Measurements from ENCODE around the gene EDNRB. TPM values are rescaled to one million over a fixed set of nuclear protein-coding genes. Genes with fewer than 3 reads are reported as not detected.
"Not testable (repeated sequence)": the region's sequence is repeated elsewhere in the genome, so short reads cannot be mapped to it uniquely, and the experiment has no call there.

Gene EDNRB
- polyA plus RNA-seq, 12 donors = 11.4 to 34.3 (median 13.7) TPM; not detected in 1

DNA sequence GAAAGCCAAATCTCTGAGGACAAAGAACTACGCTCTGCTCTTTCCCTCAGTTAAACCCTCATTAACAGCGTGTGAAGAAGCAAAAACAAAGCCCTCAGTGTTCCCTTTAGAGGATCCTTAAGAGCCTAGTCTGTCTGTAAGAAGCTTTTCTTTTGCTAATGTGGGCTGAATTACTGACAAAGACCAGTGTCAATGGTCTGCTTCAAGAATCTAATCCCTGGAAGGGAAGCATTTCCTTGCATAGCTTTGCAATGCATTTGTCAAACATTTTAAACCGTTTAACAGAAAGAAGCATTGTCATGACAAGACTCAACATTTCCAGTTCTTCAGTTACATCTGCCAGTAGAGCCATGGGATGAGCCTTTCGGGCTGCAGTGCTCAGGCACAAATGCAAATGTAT is 64.9 kb downstream of the EDNRB start:
- DNase-seq = no peak

DNA sequence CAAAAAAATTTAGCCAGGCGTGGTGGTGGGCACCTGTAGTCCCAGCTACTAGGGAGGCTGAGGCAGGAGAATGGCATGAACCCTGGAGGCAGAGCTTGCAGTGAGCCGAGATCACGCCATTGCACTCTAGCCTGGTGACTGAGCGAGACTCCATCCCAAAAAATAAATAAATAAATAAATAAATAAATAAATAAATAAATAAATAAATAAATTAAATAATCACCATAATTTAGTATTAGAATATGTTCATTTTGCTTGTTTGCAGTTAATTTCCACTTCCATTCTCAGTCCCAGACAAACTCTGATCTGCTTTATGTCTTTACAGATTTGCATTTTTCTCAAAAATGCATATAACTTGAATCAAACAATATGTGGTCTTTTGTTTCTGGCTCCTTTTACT is 70.6 kb downstream of the EDNRB start:
- DNase-seq = not testable (repeated sequence)

- no peak for DNase-seq
Measured at GRCh38 chr13:77846173-77846572, 72.5 kb downstream of the EDNRB start.

Other genes starting within 250 kb of the EDNRB start
- gene SLAIN1, start 221.1 kb downstream of the EDNRB start, polyA plus RNA-seq (ENCODE audit: insufficient read length in 12 of 12) = 1 to 10 TPM in 10 of 12 donors, not detected in 2; 4.6 to 7.0 (median 6.4) TPM

Data from muscle of arm (tissue), 12 donors.